Neural cell (in vitro differentiated cells): ENCODE measurements around the gene R3HDML. TPM values are rescaled to one million over a fixed set of nuclear protein-coding genes. Genes with fewer than 3 reads are reported as not detected.

Experiments
- H2AFZ ChIP-seq: fragments of 200-600, 300-800 bp; sonication (generic), shearing (Covaris generic); 2 replicates; pipeline ENCODE4 v1.6.0; 2014; ENCODE audit warnings: low read depth, mild to moderate bottlenecking, antibody characterized with exemption, low read length, moderate library complexity
- H3F3A ChIP-seq: fragments of 200-600 bp; shearing (Covaris generic); 2 replicates; pipeline ENCODE4 v1.6.1; 2016; ENCODE audit warnings: mild to moderate bottlenecking, moderate library complexity, mixed read lengths, antibody characterized with exemption, low read length; ENCODE audit not compliant: insufficient read depth, poor library complexity, severe bottlenecking
- H3K27ac ChIP-seq: fragments of 200-600, 300-800 bp; sonication (generic), shearing (Covaris generic); 2 replicates; pipeline ENCODE4 v1.5.1; 2014; ENCODE audit warnings: mild to moderate bottlenecking, low read length, moderate library complexity
- H3K27me3 ChIP-seq: fragments of 300-800, 200-600 bp; sonication (generic), shearing (Covaris generic); 2 replicates; pipeline ENCODE4 v1.6.0; 2014; ENCODE audit warnings: mild to moderate bottlenecking, low read depth, low read length, moderate library complexity; ENCODE audit not compliant: insufficient read depth
- H3K36me3 ChIP-seq: fragments of 300-800, 200-600 bp; sonication (generic), shearing (Covaris generic); 2 replicates; pipeline ENCODE4 v1.5.1; 2014; ENCODE audit warnings: mild to moderate bottlenecking, antibody characterized with exemption, low read length, moderate library complexity; ENCODE audit not compliant: insufficient read depth
- H3K4me2 ChIP-seq: fragments of 300-800, 200-600 bp; sonication (generic), shearing (Covaris generic); 2 replicates; pipeline ENCODE4 v1.6.0; 2014; ENCODE audit warnings: mild to moderate bottlenecking, low read length
- H3K4me3 ChIP-seq: fragments of 300-800, 200-600 bp; sonication (generic), shearing (Covaris generic); 2 replicates; pipeline ENCODE4 v1.5.1; 2014; ENCODE audit warnings: mild to moderate bottlenecking, low read length, moderate library complexity
- H3K79me2 ChIP-seq: fragments of 200-600 bp; shearing (Covaris generic); replicated peaks from 2 replicates; pipeline ENCODE4 v1.6.0; 2014; ENCODE audit warnings: mild to moderate bottlenecking, low read length, moderate library complexity; ENCODE audit not compliant: insufficient read depth
- H3K9ac ChIP-seq: fragments of 300-800, 200-600 bp; sonication (generic), shearing (Covaris generic); 2 replicates; pipeline ENCODE4 v1.6.1; 2016; ENCODE audit warnings: mild to moderate bottlenecking, low read length, mixed read lengths
- H3K9me2 ChIP-seq: fragments of 200-600 bp; shearing (Covaris generic); 2 replicates; pipeline ENCODE4 v1.6.1; 2016; ENCODE audit warnings: mild to moderate bottlenecking, low read length, mixed read lengths; ENCODE audit not compliant: insufficient read depth
- H3K9me3 ChIP-seq: fragments of 200-600, 300-800 bp; sonication (generic), shearing (Covaris generic); 2 replicates; pipeline ENCODE4 v1.6.1; 2016; ENCODE audit warnings: mild to moderate bottlenecking, mixed run types, low read length, moderate library complexity, mixed read lengths
- H4K20me1 ChIP-seq: fragments of 200-600 bp; shearing (Covaris generic); 2 replicates; pipeline ENCODE4 v1.6.1; 2016; ENCODE audit warnings: mild to moderate bottlenecking, mixed run types; ENCODE audit not compliant: insufficient read depth
- CTCF ChIP-seq: fragments of 450-650 bp; IDR thresholded peaks from 2 replicates; pipeline ENCODE4 v1.5.1; 2014; ENCODE audit warnings: antibody characterized with exemption, mild to moderate bottlenecking, moderate library complexity; ENCODE audit not compliant: poor library complexity, severe bottlenecking
- EP300 ChIP-seq: fragments of 450-650 bp; conservative IDR thresholded peaks from 2 replicates; pipeline ENCODE4 v1.6.1; 2014; ENCODE audit warnings: antibody characterized with exemption, mild to moderate bottlenecking, moderate library complexity; ENCODE audit not compliant: poor library complexity, severe bottlenecking
- EZH2 ChIP-seq: fragments of 200-600, 300-800 bp; shearing (Covaris generic), sonication (generic); IDR thresholded peaks from 2 replicates; pipeline ENCODE4 v1.6.1; 2014; ENCODE audit warnings: antibody characterized with exemption, low read length, borderline replicate concordance, mild to moderate bottlenecking; ENCODE audit not compliant: insufficient read depth, poor library complexity, severe bottlenecking
- MXI1 ChIP-seq: fragments of 450-650 bp; conservative IDR thresholded peaks from 2 replicates; pipeline ENCODE4 v1.6.1; 2014; ENCODE audit warnings: antibody characterized with exemption, mild to moderate bottlenecking; ENCODE audit not compliant: poor library complexity, severe bottlenecking
- POLR2AphosphoS5 ChIP-seq: IDR thresholded peaks from 2 replicates; pipeline ENCODE4 v1.6.1; 2012
- RAD21 ChIP-seq: fragments of 450-650 bp; conservative IDR thresholded peaks from 2 replicates; pipeline ENCODE4 v1.6.1; 2014; ENCODE audit warnings: antibody characterized with exemption, mild to moderate bottlenecking, moderate library complexity
- REST ChIP-seq: IDR thresholded peaks from 2 replicates; pipeline ENCODE4 v1.6.1; 2012; ENCODE audit warnings: borderline replicate concordance
- SMC3 ChIP-seq: fragments of 450-650 bp; conservative IDR thresholded peaks from 2 replicates; pipeline ENCODE4 v1.6.1; 2014; ENCODE audit warnings: antibody characterized with exemption, mild to moderate bottlenecking, moderate library complexity; ENCODE audit not compliant: poor library complexity
- TAF1 ChIP-seq: IDR thresholded peaks from 2 replicates; pipeline ENCODE4 v1.6.1; 2012; ENCODE audit warnings: low read depth
- polyA plus RNA-seq: library from polyadenylated mRNA; depleted of rRNA; stranded (reverse); fragments of >200 nt; gene quantifications from 2 replicates; pipeline ENCODE4 v1.2.3, GENCODE V29; 2014

R3HDML gene
- polyA plus RNA-seq, 1 donor from 2014 or later: not detected

GRCh38 chr20:44355498-44356352 lies 18.9 kb downstream of the R3HDML start, which contains the start of gene HNF4A:
Gene HNF4A (plus strand): TSS chr20:44355699. CDS start chr20:44355805, 106 bp downstream.
- Histone ChIP-seq H3K4me3 (no peak within 1 kb of the TSS), H3K27ac (no peak within 1 kb of the TSS), H3K9me3 (no peaks in the 10 kb centered on the region), H3K9me2 (no peaks in the 10 kb centered on the region), H3F3A (no peaks in the 10 kb centered on the region), H3K9ac (no peak within 1 kb of the TSS), H3K79me2 (no peaks in the 10 kb centered on the region), H3K4me2 (no peak within 1 kb of the TSS), H2AFZ (no peak within 1 kb of the TSS), H3K27me3 (no peaks in the 10 kb centered on the region), H4K20me1 (no peaks in the 10 kb centered on the region), H3K36me3 (no peaks in the 10 kb centered on the region)
- TF ChIP-seq REST (no peak), MXI1 (no peak), RAD21 (no peak)

DNA sequence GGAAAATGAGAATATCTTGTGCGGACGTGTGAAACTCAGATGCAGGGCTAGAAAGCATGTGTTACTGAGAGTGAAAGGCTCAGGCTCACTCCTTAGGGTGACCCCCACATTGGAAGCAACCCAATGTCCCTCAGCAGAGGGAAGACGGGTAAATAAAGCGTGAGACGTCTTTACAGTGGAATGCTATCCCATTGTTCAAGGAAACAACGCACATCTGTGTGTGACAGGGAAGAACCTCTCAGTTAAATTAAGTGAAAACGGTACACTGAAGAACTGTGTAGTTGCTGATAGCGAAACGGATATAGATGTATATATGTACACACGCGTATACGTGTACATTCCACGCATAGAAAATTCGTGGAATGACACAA lies 19.5 kb downstream of the R3HDML start:
- TF ChIP-seq EP300: no peak
- TF ChIP-seq CTCF: no peak
- TF ChIP-seq TAF1: no peak
- no peak for TF ChIP-seq EZH2
- no peak for TF ChIP-seq REST
- no peak for TF ChIP-seq SMC3
- no peak for TF ChIP-seq RAD21
- no peak for TF ChIP-seq MXI1
- no peak for TF ChIP-seq POLR2AphosphoS5
- H3K27ac ChIP-seq: no peak overlapping the region
- H3K4me3 ChIP-seq: no peak overlapping the region
- no peaks in the 10 kb centered on the region for H3F3A ChIP-seq
- no peaks in the 10 kb centered on the region for H3K36me3 ChIP-seq
- no peaks in the 10 kb centered on the region for H3K9me3 ChIP-seq
- H4K20me1 ChIP-seq: no peaks in the 10 kb centered on the region
- H3K27me3 ChIP-seq: no peaks in the 10 kb centered on the region
- H2AFZ ChIP-seq: no peak overlapping the region
- no peak overlapping the region for H3K9ac ChIP-seq
- no peaks in the 10 kb centered on the region for H3K9me2 ChIP-seq
- no peak overlapping the region for H3K4me2 ChIP-seq
- no peaks in the 10 kb centered on the region for H3K79me2 ChIP-seq
